Naive B cell (primary cell): ENCODE results near the gene GIPC3. TPM values are rescaled to one million over a fixed set of nuclear protein-coding genes. Genes with fewer than 3 reads are reported as not detected.
"Not testable (repeated sequence)": the region's sequence is repeated elsewhere in the genome, so short reads cannot be mapped to it uniquely, and the experiment has no call there.

Source experiments
- ATAC-seq, 2 donors: fragments of 150-1000 bp; cut with Tn5 transposase; 2 replicates each; pipeline ENCODE4 v1.10.0; 2021; ENCODE audit warnings: low read depth in 2 of 2, mild to moderate bottlenecking in 2 of 2, moderate library complexity in 2 of 2
- DNase-seq: peaks from one replicate; pipeline ENCODE4 v3.0.0; 2022
- H3K27ac Mint-ChIP-seq, 6 donors: one replicate each; pipeline ENCODE4 v1.8.0; 2020 to 2022; ENCODE audit warnings: mild to moderate bottlenecking in 6 of 6, mixed read lengths in 6 of 6, moderate library complexity in 5 of 6, inconsistent platforms in 2 of 6
- H3K27me3 Mint-ChIP-seq, 3 donors: one replicate each; pipeline ENCODE4 v1.8.0; 2021 to 2022; ENCODE audit warnings: mixed read lengths in 3 of 3, mild to moderate bottlenecking in 1 of 3
- H3K36me3 Mint-ChIP-seq, 2 donors: one replicate each; pipeline ENCODE4 v1.8.0; 2020 to 2022; ENCODE audit warnings: mixed read lengths in 2 of 2, inconsistent platforms in 1 of 2, mild to moderate bottlenecking in 1 of 2
- H3K4me1 Mint-ChIP-seq, 3 donors: one replicate each; pipeline ENCODE4 v1.8.0; 2020 to 2022; ENCODE audit warnings: mixed read lengths in 3 of 3, inconsistent platforms in 1 of 3, mild to moderate bottlenecking in 1 of 3, moderate library complexity in 1 of 3
- H3K4me3 Mint-ChIP-seq, 8 donors: one replicate each; pipeline ENCODE4 v1.8.0; 2020 to 2022; ENCODE audit warnings: mild to moderate bottlenecking in 8 of 8, mixed read lengths in 8 of 8, moderate library complexity in 8 of 8, inconsistent platforms in 2 of 8
- H3K9me3 Mint-ChIP-seq, 7 donors: one replicate each; pipeline ENCODE4 v1.8.0; 2020 to 2022; ENCODE audit warnings: mixed read lengths in 7 of 7, mild to moderate bottlenecking in 5 of 7, inconsistent platforms in 2 of 7, moderate library complexity in 1 of 7
- polyA plus RNA-seq, 6 donors: library from polyadenylated mRNA; unstranded; fragments of 300-500 nt; fragmentation: Illumina TruSeq; gene quantifications; one replicate each; pipeline ENCODE4 v1.2.3, GENCODE V29; 2021; ENCODE audit warnings: low read depth in 6 of 6

The GIPC3 gene
- polyA plus RNA-seq, 6 donors from 2014 or later, result 0.06 to 1.0 (median 0.21) TPM; not detected in 1

DNA sequence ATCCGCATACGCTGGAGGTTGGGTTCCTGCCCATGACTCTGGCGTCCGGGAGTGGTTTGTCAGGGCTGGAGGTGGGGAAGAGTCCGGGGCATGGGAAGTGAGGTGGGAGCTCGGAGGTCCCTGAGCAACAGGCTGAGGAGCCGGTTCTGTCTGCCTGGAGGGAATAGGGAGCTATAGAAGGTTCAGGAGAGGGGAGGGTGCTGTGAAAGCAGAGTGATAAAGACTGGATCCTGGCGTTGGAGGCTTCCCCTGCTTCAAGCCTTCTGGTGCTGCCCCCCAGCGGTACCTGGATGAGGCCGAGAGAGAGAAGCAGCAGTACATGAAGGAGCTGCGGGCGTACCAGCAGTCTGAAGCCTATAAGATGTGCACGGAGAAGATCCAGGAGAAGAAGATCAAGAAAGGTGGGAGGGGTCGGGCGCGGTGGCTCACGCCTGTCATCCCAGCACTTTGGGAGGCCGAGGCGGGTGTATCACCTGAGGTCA is 10.0 kb upstream of the GIPC3 start:
- Mint-ChIP-seq H3K27ac (peak overlapping the region in 3 of 6 donors; percentile 26 to 89 (median 82)), H3K4me3 (peak overlapping the region in 6 of 8 donors; percentile 24 to 87 (median 74)), H3K4me1 (peaks cover 20 to 24% (median 21%) of the 10 kb centered on the region in 3 donors), H3K9me3 (no peaks in the 10 kb centered on the region), H3K36me3 (peaks cover 0 to 7% of the 10 kb centered on the region in 2 donors), H3K27me3 (no peaks in the 10 kb centered on the region)
- no peak for ATAC-seq
- no peak for DNase-seq

DNA sequence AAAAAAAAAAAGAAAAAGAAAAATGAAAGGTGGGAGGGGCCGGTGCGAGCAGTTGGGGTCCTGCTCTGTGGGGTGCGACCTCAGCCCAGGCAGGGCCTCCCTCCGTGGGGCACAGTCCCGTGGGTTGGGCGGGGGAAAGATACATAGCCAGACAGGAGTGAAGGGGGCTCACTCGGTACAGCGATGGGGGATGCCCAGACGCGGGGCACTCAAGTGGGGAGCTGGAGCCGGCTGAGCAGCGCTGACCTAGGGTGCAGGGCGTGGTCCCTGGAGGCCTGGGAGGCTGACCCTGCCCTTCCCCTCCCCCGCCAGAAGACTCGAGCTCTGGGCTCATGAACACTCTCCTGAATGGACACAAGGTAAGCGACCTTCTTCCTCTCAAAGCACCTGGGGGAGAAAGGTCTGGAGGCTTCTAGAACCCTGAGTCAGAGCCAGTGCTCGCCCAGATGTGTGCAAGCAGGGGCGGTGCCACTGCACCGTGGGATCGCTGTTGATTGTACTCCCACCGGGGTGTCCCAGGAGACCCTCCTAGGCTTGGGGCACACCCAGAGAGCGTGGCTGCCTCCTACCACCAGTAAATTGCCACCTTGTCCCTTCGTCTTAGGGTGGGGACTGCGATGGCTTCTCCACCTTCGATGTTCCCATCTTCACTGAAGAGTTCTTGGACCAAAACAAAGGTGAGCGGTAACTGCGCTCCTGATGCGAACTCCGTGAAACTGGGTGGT is 9.2 kb upstream of the GIPC3 start:
- Mint-ChIP-seq H3K4me1 (peaks cover 18 to 24% (median 20%) of the 10 kb centered on the region in 3 donors), H3K9me3 (no peaks in the 10 kb centered on the region), H3K27me3 (no peaks in the 10 kb centered on the region), H3K27ac (no peak overlapping the region), H3K36me3 (peaks cover 0 to 7% of the 10 kb centered on the region in 2 donors), H3K4me3 (peak overlapping the region in 4 of 8 donors; percentile 24 to 78 (median 46))
- DNase-seq, result no peak
- no peak for ATAC-seq

DNA sequence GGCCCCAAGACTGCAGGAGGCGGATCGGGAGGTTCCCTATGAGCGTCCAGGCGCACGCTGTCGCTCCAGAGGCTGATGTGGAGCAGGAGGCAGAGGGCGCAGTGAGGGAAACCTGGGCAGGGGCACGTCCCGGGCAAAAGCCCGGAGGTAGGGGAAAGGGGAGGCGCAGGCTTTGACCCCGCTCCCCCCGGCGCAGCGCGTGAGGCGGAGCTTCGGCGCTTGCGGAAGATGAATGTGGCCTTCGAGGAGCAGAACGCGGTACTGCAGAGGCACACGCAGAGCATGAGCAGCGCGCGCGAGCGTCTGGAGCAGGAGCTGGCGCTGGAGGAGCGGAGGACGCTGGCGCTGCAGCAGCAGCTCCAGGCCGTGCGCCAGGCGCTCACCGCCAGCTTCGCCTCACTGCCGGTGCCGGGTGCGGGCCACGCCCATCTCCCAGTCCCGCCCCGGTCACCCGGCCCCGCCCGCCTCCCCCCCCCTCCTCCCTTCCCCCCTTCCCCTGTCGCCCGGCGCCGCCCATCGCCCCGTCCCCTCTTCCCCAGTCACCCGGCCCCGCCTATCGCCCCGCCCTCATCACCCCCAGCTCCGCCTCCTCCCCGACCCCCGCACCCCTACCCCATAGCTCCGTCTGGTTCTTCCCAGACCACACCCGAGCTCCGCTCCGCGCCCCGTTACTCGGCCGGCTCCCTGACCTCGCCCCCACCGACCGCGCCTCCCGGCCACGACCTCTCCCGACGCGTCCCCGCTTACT is 8.4 kb upstream of the GIPC3 start:
- Mint-ChIP-seq H3K4me3 (peak overlapping the region in 4 of 8 donors; percentile 24 to 78 (median 46)), H3K27me3 (no peaks in the 10 kb centered on the region), H3K36me3 (peaks cover 0 to 7% of the 10 kb centered on the region in 2 donors), H3K27ac (no peak overlapping the region), H3K9me3 (no peaks in the 10 kb centered on the region), H3K4me1 (peaks cover 14 to 20% (median 17%) of the 10 kb centered on the region in 3 donors)
- DNase-seq (no peak), ATAC-seq (no peak)

DNA sequence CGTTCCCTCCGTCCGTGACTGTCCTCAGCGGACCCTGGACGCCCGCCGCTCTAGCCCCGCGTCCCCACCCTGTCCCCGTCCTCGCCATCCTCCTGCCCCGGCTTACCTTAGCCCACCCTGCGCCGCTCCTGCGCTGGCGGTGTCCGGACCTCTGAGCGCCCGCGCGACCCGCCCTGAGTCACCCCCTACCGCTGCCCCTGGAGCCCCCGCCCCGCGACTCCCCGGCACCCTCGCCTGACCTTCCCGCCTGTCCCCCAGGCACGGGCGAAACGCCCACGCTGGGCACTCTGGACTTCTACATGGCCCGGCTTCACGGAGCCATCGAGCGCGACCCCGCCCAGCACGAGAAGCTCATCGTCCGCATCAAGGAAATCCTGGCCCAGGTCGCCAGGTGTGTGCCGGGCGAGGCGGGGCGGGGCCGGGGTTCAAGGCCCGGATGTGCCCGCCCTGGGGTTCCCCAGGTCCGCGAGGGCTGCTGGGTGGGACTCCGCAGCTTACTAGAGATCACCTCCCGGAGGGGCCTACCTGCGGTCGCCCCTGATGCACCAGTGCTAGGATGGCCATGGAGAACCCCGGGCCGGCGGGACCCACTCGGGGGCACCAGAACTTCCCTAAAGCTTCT is 7.4 kb upstream of the GIPC3 start:
- no peak for DNase-seq
- no peak for ATAC-seq
- Mint-ChIP-seq H3K9me3 (no peaks in the 10 kb centered on the region), H3K27me3 (no peaks in the 10 kb centered on the region), H3K4me1 (peaks cover 9 to 14% (median 13%) of the 10 kb centered on the region in 3 donors), H3K27ac (peak overlapping the region in 1 of 6 donors; percentile 44), H3K4me3 (peak overlapping the region in 1 of 8 donors; percentile 12), H3K36me3 (peaks cover 0 to 7% of the 10 kb centered on the region in 2 donors)

DNA sequence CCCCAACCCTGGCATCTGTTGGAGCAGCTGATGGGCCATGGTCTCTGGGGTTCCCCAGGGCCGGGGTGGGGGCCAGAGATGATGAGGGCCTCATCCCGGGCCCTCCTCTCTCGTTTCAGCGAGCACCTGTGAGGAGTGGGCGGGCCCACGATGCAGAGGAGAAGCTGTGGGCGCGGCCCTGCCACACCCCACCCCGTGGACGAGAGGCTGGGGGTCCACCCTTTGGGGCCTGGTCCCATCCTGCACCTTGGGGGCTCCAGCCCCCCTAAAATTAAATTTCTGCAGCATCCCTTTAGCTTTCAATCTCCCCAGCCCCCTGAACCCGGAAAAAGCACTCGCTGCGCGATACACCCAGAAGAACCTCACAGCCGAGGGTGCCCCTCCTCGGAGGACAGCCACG is 6.9 kb upstream of the GIPC3 start:
- Mint-ChIP-seq H3K4me1 (peaks cover 9 to 14% (median 13%) of the 10 kb centered on the region in 3 donors), H3K4me3 (peak overlapping the region in 1 of 8 donors; percentile 23), H3K27ac (no peak overlapping the region), H3K9me3 (no peaks in the 10 kb centered on the region), H3K36me3 (peaks cover 0 to 7% of the 10 kb centered on the region in 2 donors), H3K27me3 (no peaks in the 10 kb centered on the region)
- no peak for ATAC-seq
- no peak for DNase-seq

GRCh38 chr19:3580156-3580934 is 4.9 kb upstream of the GIPC3 start:
- Mint-ChIP-seq H3K4me1 (peaks cover under 1 to 6% (median 4%) of the 10 kb centered on the region in 3 donors), H3K36me3 (peaks cover 0 to 4% of the 10 kb centered on the region in 2 donors), H3K4me3 (peak overlapping the region in 1 of 8 donors; percentile 35), H3K27ac (peak overlapping the region in 3 of 6 donors; percentile 49 to 52 (median 49)), H3K9me3 (no peaks in the 10 kb centered on the region), H3K27me3 (no peaks in the 10 kb centered on the region)
- ATAC-seq (no peak), DNase-seq (no peak)

DNA sequence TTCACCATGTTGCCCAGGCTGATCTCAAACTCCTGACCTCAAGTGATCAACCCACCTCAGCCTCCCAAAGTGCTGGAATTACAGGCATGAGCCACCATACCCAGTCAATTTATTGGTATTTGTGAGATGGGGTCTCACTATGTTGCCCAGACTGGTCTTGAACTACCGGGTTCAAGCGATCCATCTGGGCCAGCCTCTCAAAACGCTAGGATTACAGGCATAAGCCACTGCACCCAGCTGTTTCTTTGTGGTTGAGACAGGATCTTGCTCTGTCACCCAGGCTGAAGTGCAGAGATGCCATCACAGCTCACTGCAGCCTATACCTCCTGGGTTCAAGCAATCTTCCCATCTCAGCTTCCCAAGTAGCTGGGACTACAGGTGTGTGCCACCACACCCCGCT is 3.5 kb upstream of the GIPC3 start:
- not testable (repeated sequence) for H3K4me1 Mint-ChIP-seq, H3K27ac Mint-ChIP-seq, H3K9me3 Mint-ChIP-seq, H3K4me3 Mint-ChIP-seq, DNase-seq, ATAC-seq, H3K27me3 Mint-ChIP-seq, H3K36me3 Mint-ChIP-seq

DNA sequence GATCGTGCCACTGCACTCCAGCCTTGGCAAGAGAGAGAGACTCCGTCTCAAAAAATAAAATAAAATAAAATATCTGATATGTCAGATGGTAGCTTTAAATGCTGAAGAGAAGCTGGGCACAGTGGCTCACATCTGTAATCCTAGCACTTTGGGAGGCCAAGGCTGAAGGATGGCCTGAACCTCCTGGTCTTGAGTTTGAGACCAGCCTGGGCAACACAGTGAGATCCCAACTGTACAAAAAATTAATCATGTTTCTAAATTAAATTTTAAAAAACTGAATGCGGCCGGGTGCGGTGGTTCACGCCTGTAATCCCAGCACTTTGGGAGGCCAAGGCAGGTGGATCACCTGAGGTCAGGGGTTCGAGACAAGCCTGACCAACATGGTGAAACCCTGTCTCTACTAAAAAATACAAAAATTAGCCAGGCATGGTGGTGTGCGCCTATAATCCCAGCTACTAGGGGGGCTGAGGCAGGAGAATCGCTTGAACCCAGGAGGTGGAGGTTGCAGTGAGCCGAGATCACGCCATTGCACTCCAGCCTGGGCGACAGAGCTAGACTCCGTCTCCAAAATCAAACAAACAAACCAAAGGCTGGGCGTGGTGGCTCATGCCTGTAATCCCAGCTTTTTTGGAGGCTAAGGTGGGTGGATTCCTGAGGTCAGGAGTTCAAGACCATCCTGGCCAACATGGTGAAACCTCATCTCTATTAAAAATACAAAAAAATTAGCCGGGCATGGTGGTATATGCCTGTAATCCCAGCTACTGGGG is 1.1 kb upstream of the GIPC3 start:
- H3K27ac Mint-ChIP-seq, result peak overlapping the region in 1 of 6 donors; percentile 10
- H3K9me3 Mint-ChIP-seq, H3K4me1 Mint-ChIP-seq, ATAC-seq, H3K36me3 Mint-ChIP-seq, DNase-seq, H3K27me3 Mint-ChIP-seq: not testable (repeated sequence)
- peak overlapping the region in 4 of 8 donors; percentile 20 to 29 (median 23) for H3K4me3 Mint-ChIP-seq

GRCh38 chr19:3586127-3586626 is 899 bp downstream of the GIPC3 start:
- peak; percentile 50 to 67 for ATAC-seq
- no peaks in the 10 kb centered on the region for H3K36me3 Mint-ChIP-seq
- DNase-seq, result peak; percentile 49
- H3K27me3 Mint-ChIP-seq, result no peaks in the 10 kb centered on the region
- H3K9me3 Mint-ChIP-seq, result no peaks in the 10 kb centered on the region
- H3K4me3 Mint-ChIP-seq, result peak overlapping the region; percentile 21 to 75 (median 62)
- H3K4me1 Mint-ChIP-seq, result peaks cover 0 to 6% (median 2%) of the 10 kb centered on the region in 3 donors
- no peak overlapping the region for H3K27ac Mint-ChIP-seq

- no peak for ATAC-seq
- H3K9me3 Mint-ChIP-seq, result no peaks in the 10 kb centered on the region
- peaks cover 0 to 6% (median 2%) of the 10 kb centered on the region in 3 donors for H3K4me1 Mint-ChIP-seq
- no peak overlapping the region for H3K27ac Mint-ChIP-seq
- H3K4me3 Mint-ChIP-seq, result peak overlapping the region in 3 of 8 donors; percentile 22 to 58 (median 40)
- DNase-seq, result no peak
- H3K36me3 Mint-ChIP-seq, result no peaks in the 10 kb centered on the region
- H3K27me3 Mint-ChIP-seq, result no peaks in the 10 kb centered on the region
Observed at GRCh38 chr19:3586707-3587346, 1.5 kb downstream of the GIPC3 start.

- no peaks in the 10 kb centered on the region for H3K9me3 Mint-ChIP-seq
- H3K36me3 Mint-ChIP-seq, result no peaks in the 10 kb centered on the region
- no peak for ATAC-seq
- H3K4me1 Mint-ChIP-seq, result peaks cover 0 to 6% (median 5%) of the 10 kb centered on the region in 3 donors
- no peak overlapping the region for H3K4me3 Mint-ChIP-seq
- H3K27ac Mint-ChIP-seq, result peak overlapping the region in 1 of 6 donors; percentile 61
- DNase-seq, result no peak
- H3K27me3 Mint-ChIP-seq, result no peaks in the 10 kb centered on the region
Observed at GRCh38 chr19:3589439-3589838, 4.2 kb downstream of the GIPC3 start.

DNA sequence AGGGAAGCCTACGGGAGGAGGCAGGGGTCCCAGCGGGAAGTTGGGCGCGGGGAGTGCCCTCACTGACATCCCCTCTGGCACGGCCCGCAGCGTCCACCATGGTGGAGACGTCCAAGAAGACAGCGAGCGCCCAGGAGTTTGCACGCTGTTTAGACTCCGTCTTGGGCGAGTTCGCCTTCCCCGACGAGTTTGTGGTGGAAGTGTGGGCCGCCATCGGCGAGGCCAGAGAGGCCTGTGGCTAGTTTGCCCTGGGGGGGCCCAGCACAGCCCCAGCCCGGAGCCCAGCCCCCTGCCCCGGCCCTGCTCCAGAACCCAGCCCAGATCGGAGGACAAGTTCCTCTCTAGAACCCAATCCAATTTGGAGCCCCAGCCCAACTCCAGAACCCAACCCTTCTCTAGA is 4.7 kb downstream of the GIPC3 start:
- H3K4me1 Mint-ChIP-seq, result peaks cover 0 to 6% (median 5%) of the 10 kb centered on the region in 3 donors
- no peaks in the 10 kb centered on the region for H3K36me3 Mint-ChIP-seq
- H3K9me3 Mint-ChIP-seq, result no peaks in the 10 kb centered on the region
- DNase-seq (no peak), ATAC-seq (no peak)
- H3K27ac Mint-ChIP-seq, result no peak overlapping the region
- H3K27me3 Mint-ChIP-seq, result no peaks in the 10 kb centered on the region
- no peak overlapping the region for H3K4me3 Mint-ChIP-seq
